OCI-LY7 (cell line): ENCODE results near the gene AMY2B.
"Not testable (repeated sequence)": the region's sequence is repeated elsewhere in the genome, so short reads cannot be mapped to it uniquely, and the experiment has no call there.

ENCODE experiments used
- CTCF ChIP-seq: fragments of 200-600 bp; sonication (generic); conservative IDR thresholded peaks from 2 replicates; pipeline ENCODE4 v1.5.1; 2014; ENCODE audit warnings: mild to moderate bottlenecking, antibody characterized with exemption, low read length, moderate library complexity, mixed read lengths
- EZH2phosphoT487 ChIP-seq: fragments of 200-600 bp; sonication (generic); IDR thresholded peaks from 2 replicates; pipeline ENCODE4 v1.6.1; 2018; ENCODE audit warnings: low read depth, borderline replicate concordance, mild to moderate bottlenecking, mixed run types, antibody characterized with exemption, low read length, moderate library complexity, mixed read lengths

GRCh38 chr1:103571289-103571688, at the start of gene AMY2B:
- not testable (repeated sequence) for TF ChIP-seq CTCF, EZH2phosphoT487
